Measurements from ENCODE around the gene SMURF1. TPM values are rescaled to one million over a fixed set of nuclear protein-coding genes. Genes with fewer than 3 reads are reported as not detected.

SMURF1 gene
- total and polyA plus RNA-seq, 2 of the 8 experiments (the other 6 are each of a cell fraction or from before 2014, with no cell fraction given), result 9.6 to 24.5 TPM

DNA sequence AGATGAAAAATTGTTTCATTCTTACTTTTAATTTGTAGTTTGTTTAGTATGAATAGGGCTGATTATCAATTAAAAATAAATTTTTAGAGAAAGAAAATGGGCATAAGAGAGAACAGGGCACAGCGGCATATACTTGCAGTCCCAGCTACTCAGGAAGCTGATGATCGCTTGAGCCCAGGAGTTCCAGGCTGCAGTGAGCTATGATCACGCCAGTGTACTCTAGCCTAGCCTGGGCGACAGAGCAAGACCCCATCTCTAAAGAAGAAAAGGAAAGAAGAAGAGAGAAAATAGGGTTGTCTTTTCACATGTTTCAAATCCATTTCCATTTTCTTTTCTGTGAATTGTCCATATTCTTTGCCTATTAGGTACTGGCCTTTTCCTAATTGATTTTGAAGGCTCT is 8.0 kb downstream of the SMURF1 start:
- Histone ChIP-seq H4K91ac (replicated peaks; ENCODE audit: insufficient read length, low read length) (no peak overlapping the region), H3K4me1 (replicated peaks in 1 of 4; ENCODE audit: control insufficient read depth in 3 of 4, insufficient read depth in 4 of 4, low read length in 3 of 4) (peaks cover 0 to 9% (median 7%) of the 10 kb centered on the region in 4 experiments; a peak in 3 of 7 replicates), H2BK15ac (ENCODE audit: low read length) (no peak overlapping the region), H3K27ac (ENCODE audit: low read depth, low read length) (no peak overlapping the region), H3K79me1 (ENCODE audit: low read depth, low read length) (peaks cover 11% of the 10 kb centered on the region), H3K23ac (ENCODE audit: insufficient read length) (no peak overlapping the region), H3K18ac (ENCODE audit: extremely low read depth, low read length) (no peak overlapping the region), H2BK20ac (ENCODE audit: low read length) (no peak overlapping the region), H2BK12ac (ENCODE audit: low read depth, low read length) (no peak overlapping the region), H3K36me3 (ENCODE audit: control insufficient read depth in 2 of 4, insufficient read depth in 4 of 4, low read length in 3 of 4) (no peaks in the 10 kb centered on the region), H2BK120ac (replicated peaks; ENCODE audit: low read depth, low read length) (no peak overlapping the region), H3K14ac (ENCODE audit: insufficient read length) (no peak overlapping the region), H3K56ac (replicated peaks; ENCODE audit: insufficient read length, low read depth, low read length) (no peak overlapping the region), H3K9me3 (ENCODE audit: insufficient read depth in 2 of 2, low read depth in 1 of 2, low read length in 1 of 2) (no peaks in the 10 kb centered on the region), H3K4me2 (ENCODE audit: insufficient read depth in 1 of 2, low read depth in 2 of 2, low read length in 2 of 2) (no peak overlapping the region), H3K23me2 (ENCODE audit: low read depth, low read length) (no peaks in the 10 kb centered on the region; the same call in 1 of the 2 replicates), H4K20me1 (replicated peaks in 1 of 2; ENCODE audit: control insufficient read depth in 1 of 2, insufficient read depth in 2 of 2, low read length in 2 of 2) (peaks cover 5 to 19% of the 10 kb centered on the region in 2 experiments), H3K4ac (replicated peaks; ENCODE audit: insufficient read length, low read depth, low read length) (no peak overlapping the region), H2BK5ac (ENCODE audit: low read depth, low read length) (no peak overlapping the region), H2AK5ac (ENCODE audit: low read depth, low read length) (no peak overlapping the region), H4K8ac (ENCODE audit: extremely low read depth, insufficient read depth, low read length) (no peak overlapping the region), H3K9ac (replicated peaks in 1 of 4; ENCODE audit: extremely low read depth in 1 of 4, low read depth in 3 of 4, low read length in 3 of 4) (no peak overlapping the region), H3K4me3 (ENCODE audit: extremely low read depth in 1 of 4, insufficient read depth in 2 of 4, low read depth in 3 of 4, low read length in 4 of 4) (no peak overlapping the region), H3K79me2 (ENCODE audit: control insufficient read depth in 1 of 2, insufficient read depth in 2 of 2, low read length in 2 of 2) (peaks cover 23 to 100% of the 10 kb centered on the region in 2 experiments), H4K5ac (ENCODE audit: insufficient read length, low read depth, low read length) (no peak overlapping the region), H2AFZ (ENCODE audit: low read length) (no peak overlapping the region), H3K27me3 (replicated peaks in 1 of 4; ENCODE audit: control insufficient read depth in 3 of 4, extremely low read depth in 1 of 4, insufficient read depth in 3 of 4, low read length in 3 of 4) (no peaks in the 10 kb centered on the region)
- ChIA-PET CTCF (ENCODE audit: partially characterized antibody) (interaction anchor here (0.7 to 2.4 kb wide), 3 partner anchors 48 to 215 kb away, joined by 3 to 9 read pairs (median 5); no protein-coding TSS in a partner anchor), POLR2A (ENCODE audit: partially characterized antibody) (interaction anchor here (1.0 to 2.8 kb wide), 2 partner anchors 9 to 11 kb away, joined by 3 to 9 read pairs; no protein-coding TSS in a partner anchor)
- DNase-seq (ENCODE audit: low read depth in 1 of 2, low spot score in 2 of 2) (no peak), FAIRE-seq (no peak)
- TF ChIP-seq BACH1 (IDR thresholded peaks at IDR 0.05; ENCODE audit: low read length) (no peak), HDAC2 (IDR thresholded peaks at IDR 0.05; ENCODE audit: borderline replicate concordance in 1 of 2, low read depth in 2 of 2, low read length in 2 of 2) (no peak), TBP (IDR thresholded peaks at IDR 0.05; ENCODE audit: low read depth, low read length) (no peak), GABPA (IDR thresholded peaks at IDR 0.05; ENCODE audit: borderline replicate concordance, insufficient read depth, low read length) (no peak), SIRT6 (IDR thresholded peaks at IDR 0.05; ENCODE audit: low read length) (no peak), EZH2 (IDR thresholded peaks at IDR 0.05; ENCODE audit: low read depth, low read length, severe bottlenecking) (no peak), POLR2A (IDR thresholded peaks at IDR 0.05; ENCODE audit: control extremely low read depth in 1 of 2, low read depth in 2 of 2, low read length in 2 of 2) (no peak), GTF2F1 (IDR thresholded peaks at IDR 0.05; ENCODE audit: borderline replicate concordance, low read depth, low read length) (no peak), POU5F1 (IDR thresholded peaks at IDR 0.05; ENCODE audit: low read depth, low read length) (no peak)
- 95% methylated on average over 4 of the region's 4 CpGs; no CpG with 5 or more reads in 1 of the 2 experiments for WGBS, 2 experiments (ENCODE audit: extremely low coverage in 1 of 2, insufficient coverage in 1 of 2, insufficient read length in 1 of 2, insufficient replicate concordance in 2 of 2, low coverage in 1 of 2, low lambda C conversion rate in 2 of 2, missing lambda C conversion rate in 1 of 2)

All from H1 (cell line).